MM.1S (cell line): ENCODE measurements around the gene MON1B.

Source experiments
- DNase-seq: peaks from one replicate; pipeline ENCODE4 v3.0.0-alpha.2; 2015
- H2AFZ ChIP-seq: fragments of 300-600 bp; sonication (generic); 2 replicates; pipeline ENCODE4 v1.6.0; 2016; ENCODE audit warnings: antibody characterized with exemption, low read length
- H3F3A ChIP-seq: fragments of 300-600 bp; sonication (generic); 2 replicates; pipeline ENCODE4 v1.6.1; 2016; ENCODE audit warnings: mild to moderate bottlenecking, antibody characterized with exemption, low read length, moderate library complexity, mixed read lengths; ENCODE audit not compliant: insufficient read depth
- H3K27ac ChIP-seq: fragments of 300-600 bp; sonication (generic); 2 replicates; pipeline ENCODE4 v1.5.1; 2016; ENCODE audit warnings: mild to moderate bottlenecking, low read length
- H3K27me3 ChIP-seq: fragments of 300-600 bp; sonication (generic); replicated peaks from 2 replicates; pipeline ENCODE4 v1.6.0; 2016; ENCODE audit warnings: low read length; ENCODE audit not compliant: insufficient read depth
- H3K36me3 ChIP-seq: fragments of 300-600 bp; sonication (generic); replicated peaks from 2 replicates; pipeline ENCODE4 v1.6.1; 2016; ENCODE audit warnings: mild to moderate bottlenecking, low read length, mixed read lengths; ENCODE audit not compliant: insufficient read depth
- H3K4me1 ChIP-seq: fragments of 300-600 bp; sonication (generic); 2 replicates; pipeline ENCODE4 v1.6.1; 2016; ENCODE audit warnings: low read length, mixed read lengths
- H3K4me2 ChIP-seq: fragments of 300-600 bp; sonication (generic); 2 replicates; pipeline ENCODE4 v1.6.0; 2016; ENCODE audit warnings: low read depth, low read length
- H3K4me3 ChIP-seq: fragments of 300-600 bp; sonication (generic); 2 replicates; pipeline ENCODE4 v1.5.1; 2016; ENCODE audit warnings: low read length, mixed read lengths
- H3K79me2 ChIP-seq: fragments of 300-600 bp; sonication (generic); 2 replicates; pipeline ENCODE4 v1.6.1; 2016; ENCODE audit warnings: mixed run types, low read length, mixed read lengths
- H3K9ac ChIP-seq: fragments of 300-600 bp; sonication (generic); 2 replicates; pipeline ENCODE4 v1.6.1; 2016; ENCODE audit warnings: low read length, mixed read lengths
- H3K9me2 ChIP-seq: fragments of 300-600 bp; sonication (generic); replicated peaks from 2 replicates; pipeline ENCODE4 v1.6.1; 2016; ENCODE audit warnings: mild to moderate bottlenecking, low read length, mixed read lengths; ENCODE audit not compliant: insufficient read depth
- H3K9me3 ChIP-seq: fragments of 300-600 bp; sonication (generic); replicated peaks from 2 replicates; pipeline ENCODE4 v1.6.1; 2016; ENCODE audit warnings: mild to moderate bottlenecking, low read length, mixed read lengths; ENCODE audit not compliant: insufficient read depth
- H4K20me1 ChIP-seq: fragments of 300-600 bp; sonication (generic); 2 replicates; pipeline ENCODE4 v1.6.1; 2016; ENCODE audit warnings: mild to moderate bottlenecking, low read length, moderate library complexity, mixed read lengths; ENCODE audit not compliant: insufficient read depth
- EZH2 ChIP-seq: fragments of 300-600 bp; sonication (generic); optimal IDR thresholded peaks from 2 replicates; pipeline ENCODE3; 2017; ENCODE audit warnings: low read depth, mild to moderate bottlenecking, antibody characterized with exemption, low read length, mixed read lengths
- EZH2phosphoT487 ChIP-seq: fragments of 300-600 bp; sonication (generic); IDR thresholded peaks from 2 replicates; pipeline ENCODE4 v1.6.1; 2018; ENCODE audit warnings: antibody characterized with exemption, low read length
- TF ChIP-seq, protein P1 (sequence below): fragments of 300-600 bp; sonication (generic); IDR thresholded peaks from 2 replicates; pipeline ENCODE4 v1.5.1; 2016; ENCODE audit warnings: antibody characterized with exemption, low read length, mixed read lengths

MON1B gene

DNA sequence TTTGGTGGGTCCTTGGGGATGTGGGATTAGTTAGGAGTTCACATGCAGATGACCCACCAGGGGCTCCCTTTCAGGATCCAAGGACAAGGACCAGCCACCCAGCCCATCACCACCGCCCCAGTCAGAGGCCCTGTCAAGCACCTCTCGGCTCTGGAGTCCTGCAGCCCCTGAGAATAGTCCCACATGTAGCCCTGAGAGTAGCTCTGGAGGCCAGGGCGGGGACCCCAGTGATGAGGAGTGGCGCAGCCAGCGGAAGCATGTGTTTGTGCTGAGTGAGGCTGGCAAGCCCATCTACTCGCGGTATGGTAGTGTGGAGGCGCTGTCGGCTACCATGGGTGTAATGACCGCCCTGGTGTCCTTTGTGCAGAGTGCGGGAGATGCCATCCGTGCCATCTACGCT, 2.4 kb downstream of the MON1B start:
- H3K79me2 ChIP-seq = peaks cover 26% of the 10 kb centered on the region
- H3F3A ChIP-seq = no peaks in the 10 kb centered on the region

DNA sequence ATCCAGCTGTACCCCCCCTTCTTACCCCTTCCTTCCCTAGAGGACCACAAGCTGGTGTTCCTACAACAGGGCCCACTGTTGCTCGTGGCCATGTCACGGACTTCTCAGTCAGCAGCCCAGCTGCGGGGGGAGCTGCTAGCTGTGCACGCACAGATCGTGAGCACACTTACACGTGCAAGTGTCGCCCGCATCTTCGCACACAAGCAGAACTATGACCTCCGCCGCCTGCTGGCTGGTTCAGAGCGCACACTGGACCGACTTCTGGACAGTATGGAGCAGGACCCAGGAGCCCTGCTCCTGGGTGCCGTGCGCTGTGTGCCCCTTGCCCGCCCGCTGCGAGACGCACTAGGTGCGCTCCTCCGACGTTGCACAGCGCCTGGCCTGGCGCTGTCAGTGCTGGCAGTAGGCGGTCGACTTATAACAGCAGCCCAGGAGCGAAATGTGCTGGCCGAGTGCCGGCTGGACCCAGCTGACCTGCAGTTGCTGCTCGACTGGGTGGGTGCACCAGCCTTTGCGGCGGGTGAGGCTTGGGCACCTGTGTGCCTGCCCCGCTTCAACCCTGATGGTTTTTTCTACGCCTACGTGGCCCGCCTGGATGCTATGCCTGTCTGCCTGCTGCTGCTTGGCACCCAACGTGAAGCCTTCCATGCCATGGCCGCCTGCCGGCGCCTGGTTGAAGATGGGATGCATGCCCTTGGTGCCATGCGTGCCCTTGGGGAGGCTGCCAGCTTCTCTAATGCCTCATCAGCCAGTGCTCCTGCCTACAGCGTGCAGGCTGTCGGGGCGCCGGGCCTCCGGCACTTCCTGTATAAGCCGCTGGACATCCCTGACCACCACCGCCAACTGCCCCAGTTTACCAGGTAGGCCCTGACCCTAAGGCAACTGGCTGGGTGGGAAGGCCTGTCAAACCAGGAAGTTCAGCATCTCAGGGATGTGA, 3.6 kb downstream of the MON1B start:
- no peak for DNase-seq
- no peaks in the 10 kb centered on the region for H3K27me3 ChIP-seq
- no peaks in the 10 kb centered on the region for H3K9me3 ChIP-seq
- no peak overlapping the region for H2AFZ ChIP-seq
- H4K20me1 ChIP-seq = no peaks in the 10 kb centered on the region
- 0 out of 2 replicates have a peak, but pooled peaks cover 6% of the 10 kb centered on the region for H3K4me1 ChIP-seq
- TF ChIP-seq, protein P1, sequence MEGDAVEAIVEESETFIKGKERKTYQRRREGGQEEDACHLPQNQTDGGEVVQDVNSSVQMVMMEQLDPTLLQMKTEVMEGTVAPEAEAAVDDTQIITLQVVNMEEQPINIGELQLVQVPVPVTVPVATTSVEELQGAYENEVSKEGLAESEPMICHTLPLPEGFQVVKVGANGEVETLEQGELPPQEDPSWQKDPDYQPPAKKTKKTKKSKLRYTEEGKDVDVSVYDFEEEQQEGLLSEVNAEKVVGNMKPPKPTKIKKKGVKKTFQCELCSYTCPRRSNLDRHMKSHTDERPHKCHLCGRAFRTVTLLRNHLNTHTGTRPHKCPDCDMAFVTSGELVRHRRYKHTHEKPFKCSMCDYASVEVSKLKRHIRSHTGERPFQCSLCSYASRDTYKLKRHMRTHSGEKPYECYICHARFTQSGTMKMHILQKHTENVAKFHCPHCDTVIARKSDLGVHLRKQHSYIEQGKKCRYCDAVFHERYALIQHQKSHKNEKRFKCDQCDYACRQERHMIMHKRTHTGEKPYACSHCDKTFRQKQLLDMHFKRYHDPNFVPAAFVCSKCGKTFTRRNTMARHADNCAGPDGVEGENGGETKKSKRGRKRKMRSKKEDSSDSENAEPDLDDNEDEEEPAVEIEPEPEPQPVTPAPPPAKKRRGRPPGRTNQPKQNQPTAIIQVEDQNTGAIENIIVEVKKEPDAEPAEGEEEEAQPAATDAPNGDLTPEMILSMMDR = no peak
- TF ChIP-seq EZH2phosphoT487 = no peak
- no peak for TF ChIP-seq EZH2
- H3K79me2 ChIP-seq = peaks cover 26% of the 10 kb centered on the region
- no peak overlapping the region for H3K4me3 ChIP-seq
- H3K27ac ChIP-seq = no peak overlapping the region
- no peak overlapping the region for H3K4me2 ChIP-seq
- no peaks in the 10 kb centered on the region for H3K9me2 ChIP-seq
- H3K36me3 ChIP-seq = no peaks in the 10 kb centered on the region
- no peaks in the 10 kb centered on the region for H3F3A ChIP-seq
- H3K9ac ChIP-seq = no peak overlapping the region

More for the DNA sequence above, 2.4 kb downstream of the MON1B start:
- no peaks in the 10 kb centered on the region for H3K9me3 ChIP-seq
- DNase-seq = no peak
- no peak overlapping the region for H3K4me3 ChIP-seq
- no peaks in the 10 kb centered on the region for H4K20me1 ChIP-seq
- no peaks in the 10 kb centered on the region for H3K27me3 ChIP-seq
- H3K4me2 ChIP-seq = no peak overlapping the region
- no peak overlapping the region for H3K9ac ChIP-seq
- no peak overlapping the region for H3K27ac ChIP-seq
- no peak overlapping the region for H2AFZ ChIP-seq
- TF ChIP-seq EZH2 (no peak), EZH2phosphoT487 (no peak)
- TF ChIP-seq, protein P1 = no peak
- 0 out of 2 replicates have a peak, but pooled peaks cover 6% of the 10 kb centered on the region for H3K4me1 ChIP-seq
- H3K36me3 ChIP-seq = no peaks in the 10 kb centered on the region
- H3K9me2 ChIP-seq = no peaks in the 10 kb centered on the region

DNA sequence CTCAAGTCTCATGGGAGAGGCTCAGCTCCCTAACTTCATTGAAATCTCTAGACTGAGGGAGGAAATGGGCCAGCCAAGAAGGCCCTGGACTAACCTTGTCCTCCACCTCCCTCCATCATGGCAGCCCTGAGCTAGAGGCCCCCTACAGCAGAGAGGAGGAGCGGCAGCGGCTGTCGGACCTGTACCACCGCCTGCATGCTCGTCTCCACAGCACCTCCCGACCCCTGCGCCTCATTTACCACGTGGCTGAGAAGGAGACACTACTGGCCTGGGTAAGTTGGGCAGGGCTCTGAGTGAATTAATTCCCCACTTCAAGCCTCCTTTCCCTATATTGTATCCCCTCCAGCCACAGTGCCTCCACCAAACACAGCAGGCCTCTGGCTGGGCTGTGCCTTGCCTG, 4.4 kb downstream of the MON1B start:
- no peak for DNase-seq
- no peak overlapping the region for H3K4me3 ChIP-seq
- no peaks in the 10 kb centered on the region for H3F3A ChIP-seq
- TF ChIP-seq EZH2 (no peak), EZH2phosphoT487 (no peak)
- TF ChIP-seq, protein P1 = no peak
- 0 out of 2 replicates have a peak, but pooled peaks cover 6% of the 10 kb centered on the region for H3K4me1 ChIP-seq
- H3K9me2 ChIP-seq = no peaks in the 10 kb centered on the region
- no peak overlapping the region for H3K27ac ChIP-seq
- H3K9ac ChIP-seq = no peak overlapping the region
- no peaks in the 10 kb centered on the region for H3K9me3 ChIP-seq
- H3K36me3 ChIP-seq = no peaks in the 10 kb centered on the region
- no peak overlapping the region for H3K4me2 ChIP-seq
- H3K27me3 ChIP-seq = no peaks in the 10 kb centered on the region
- H4K20me1 ChIP-seq = no peaks in the 10 kb centered on the region
- peaks cover 26% of the 10 kb centered on the region for H3K79me2 ChIP-seq
- no peak overlapping the region for H2AFZ ChIP-seq
